HepG2 (cell line): ENCODE measurements around the gene GGT1. TPM values are rescaled to one million over a fixed set of nuclear protein-coding genes. Genes with fewer than 3 reads are reported as not detected.
A peak's percentile ranks its signal among the peaks of the same experiment; 100 is the strongest.

ENCODE experiments used
- CAMTA2 ChIP-seq: sonication (generic); formaldehyde crosslinking; IDR thresholded peaks from 2 replicates; pipeline ENCODE4 v1.4.0; 2020; ENCODE audit warnings: mild to moderate bottlenecking, missing genetic modification reagents, borderline replicate concordance
- ELF3 ChIP-seq: IDR thresholded peaks from 2 replicates; pipeline ENCODE4 v1.6.1; 2016; ENCODE audit warnings: missing genetic modification reagents, missing compliant biosample characterization
- FOXK1 ChIP-seq: sonication (generic); formaldehyde crosslinking; IDR thresholded peaks from 2 replicates; pipeline ENCODE4 v1.4.0; 2020; ENCODE audit warnings: low read depth, missing genetic modification reagents, borderline replicate concordance
- GTF3A ChIP-seq: sonication (generic); formaldehyde crosslinking; conservative IDR thresholded peaks from 2 replicates; pipeline ENCODE4 v1.4.0; 2020; ENCODE audit warnings: mild to moderate bottlenecking, missing genetic modification reagents
- KLF13 ChIP-seq: sonication (generic); formaldehyde crosslinking; IDR thresholded peaks from 2 replicates; pipeline ENCODE4 v1.4.0; 2020; ENCODE audit warnings: mild to moderate bottlenecking, missing genetic modification reagents
- MTF1 ChIP-seq: sonication (generic); formaldehyde crosslinking; IDR thresholded peaks from 2 replicates; pipeline ENCODE4 v1.5.0; 2020; ENCODE audit warnings: missing genetic modification reagents
- NFKBIZ ChIP-seq: IDR thresholded peaks from 2 replicates; pipeline ENCODE4 v1.6.1; 2018; ENCODE audit warnings: missing genetic modification reagents, missing compliant biosample characterization
- NRL ChIP-seq: sonication (generic); formaldehyde crosslinking; IDR thresholded peaks from 2 replicates; pipeline ENCODE4 v1.5.0; 2020; ENCODE audit warnings: missing genetic modification reagents, mild to moderate bottlenecking, moderate library complexity, borderline replicate concordance
- SMYD3 ChIP-seq: sonication (generic); formaldehyde crosslinking; IDR thresholded peaks from 2 replicates; pipeline ENCODE4 v1.8.1; 2023; ENCODE audit warnings: mild to moderate bottlenecking, missing genetic modification reagents
- XRCC5 ChIP-seq: fragments of 200-400 bp; formaldehyde crosslinking; optimal IDR thresholded peaks from 2 replicates; pipeline ENCODE3; 2017; ENCODE audit warnings: mild to moderate bottlenecking, low read length
- ZBTB7B ChIP-seq: sonication (generic); formaldehyde crosslinking; IDR thresholded peaks from 2 replicates; pipeline ENCODE4 v1.4.0; 2020; ENCODE audit warnings: missing genetic modification reagents
- ZIK1 ChIP-seq: sonication (generic); formaldehyde crosslinking; IDR thresholded peaks from 2 replicates; pipeline ENCODE4 v1.5.0; 2020; ENCODE audit warnings: mild to moderate bottlenecking, low read depth, missing genetic modification reagents, borderline replicate concordance
- ZMYM3 ChIP-seq: sonication (generic); formaldehyde crosslinking; IDR thresholded peaks from 2 replicates; pipeline ENCODE4 v1.5.1; 2020; ENCODE audit warnings: mild to moderate bottlenecking, missing genetic modification reagents
- ZNF225 ChIP-seq: sonication (generic); formaldehyde crosslinking; IDR thresholded peaks from 2 replicates; pipeline ENCODE4 v1.4.0; 2020; ENCODE audit warnings: mild to moderate bottlenecking, missing genetic modification reagents
- ZNF274 ChIP-seq: sonication (generic); formaldehyde crosslinking; IDR thresholded peaks from 2 replicates; pipeline ENCODE4 v1.5.1; 2020; ENCODE audit warnings: mild to moderate bottlenecking, missing genetic modification reagents
- ZNF350 ChIP-seq: sonication (generic); formaldehyde crosslinking; IDR thresholded peaks from 2 replicates; pipeline ENCODE4 v1.4.0; 2020; ENCODE audit warnings: mild to moderate bottlenecking, low read depth, missing genetic modification reagents, borderline replicate concordance
- ZNF431 ChIP-seq: sonication (generic); formaldehyde crosslinking; IDR thresholded peaks from 2 replicates; pipeline ENCODE4 v1.9.0; 2022; ENCODE audit warnings: missing genetic modification reagents, low read depth, mild to moderate bottlenecking, borderline replicate concordance
- ZNF552 ChIP-seq: sonication (generic); formaldehyde crosslinking; IDR thresholded peaks from 2 replicates; pipeline ENCODE4 v1.9.0; 2022; ENCODE audit warnings: missing genetic modification reagents, mild to moderate bottlenecking, borderline replicate concordance
- ZNF792 ChIP-seq: IDR thresholded peaks from 2 replicates; pipeline ENCODE4 v1.6.1; 2016
- polyA plus RNA-seq, 8 experiments: library from polyadenylated mRNA; depleted of rRNA in 3 of 8; stranded (reverse) in 7 of 8; unstranded in 1 of 8; fragments of >200 nt; fragmentation: Illumina TruSeq in 4 of 8; extraction: Trizol in 4 of 8; gene quantifications; 2 replicates each; pipeline versions ENCODE4 v1.2.1 to v1.2.3, GENCODE V29; 2011 to 2016; ENCODE audit warnings: low read depth in 4 of 8, missing spikeins in 1 of 8, mixed read lengths in 1 of 8; ENCODE audit not compliant: insufficient read depth in 1 of 8
- total RNA-seq, 5 experiments: library from RNA; depleted of rRNA; stranded (reverse); fragments of >200 nt; fragmentation: Illumina TruSeq; extraction: Trizol; gene quantifications; 2 replicates each; pipeline ENCODE4 v1.2.3, GENCODE V29; 2016; ENCODE audit warnings: low read depth in 1 of 5
- TF ChIP-seq, protein P1 (sequence below): sonication (generic); formaldehyde crosslinking; IDR thresholded peaks from 2 replicates; pipeline ENCODE4 v1.9.0; 2022; ENCODE audit warnings: missing genetic modification reagents, mild to moderate bottlenecking, borderline replicate concordance
- TF ChIP-seq, protein P2 (sequence below): sonication (generic); formaldehyde crosslinking; IDR thresholded peaks from 2 replicates; pipeline ENCODE4 v1.8.1; 2023; ENCODE audit warnings: missing genetic modification reagents, inconsistent platforms, borderline replicate concordance
- TF ChIP-seq, protein P3 (sequence below): sonication (generic); formaldehyde crosslinking; IDR thresholded peaks from 2 replicates; pipeline ENCODE4 v1.8.0; 2022; ENCODE audit warnings: missing genetic modification reagents, mild to moderate bottlenecking, borderline replicate concordance
- TF ChIP-seq, protein P4 (sequence below): sonication (generic); formaldehyde crosslinking; IDR thresholded peaks from 2 replicates; pipeline ENCODE4 v1.5.0; 2020; ENCODE audit warnings: missing genetic modification reagents

Gene GGT1
- total and polyA plus RNA-seq, 2 of the 13 experiments (the other 11 are each of a cell fraction or from before 2014, with no cell fraction given), result 29.9 to 103 TPM

DNA sequence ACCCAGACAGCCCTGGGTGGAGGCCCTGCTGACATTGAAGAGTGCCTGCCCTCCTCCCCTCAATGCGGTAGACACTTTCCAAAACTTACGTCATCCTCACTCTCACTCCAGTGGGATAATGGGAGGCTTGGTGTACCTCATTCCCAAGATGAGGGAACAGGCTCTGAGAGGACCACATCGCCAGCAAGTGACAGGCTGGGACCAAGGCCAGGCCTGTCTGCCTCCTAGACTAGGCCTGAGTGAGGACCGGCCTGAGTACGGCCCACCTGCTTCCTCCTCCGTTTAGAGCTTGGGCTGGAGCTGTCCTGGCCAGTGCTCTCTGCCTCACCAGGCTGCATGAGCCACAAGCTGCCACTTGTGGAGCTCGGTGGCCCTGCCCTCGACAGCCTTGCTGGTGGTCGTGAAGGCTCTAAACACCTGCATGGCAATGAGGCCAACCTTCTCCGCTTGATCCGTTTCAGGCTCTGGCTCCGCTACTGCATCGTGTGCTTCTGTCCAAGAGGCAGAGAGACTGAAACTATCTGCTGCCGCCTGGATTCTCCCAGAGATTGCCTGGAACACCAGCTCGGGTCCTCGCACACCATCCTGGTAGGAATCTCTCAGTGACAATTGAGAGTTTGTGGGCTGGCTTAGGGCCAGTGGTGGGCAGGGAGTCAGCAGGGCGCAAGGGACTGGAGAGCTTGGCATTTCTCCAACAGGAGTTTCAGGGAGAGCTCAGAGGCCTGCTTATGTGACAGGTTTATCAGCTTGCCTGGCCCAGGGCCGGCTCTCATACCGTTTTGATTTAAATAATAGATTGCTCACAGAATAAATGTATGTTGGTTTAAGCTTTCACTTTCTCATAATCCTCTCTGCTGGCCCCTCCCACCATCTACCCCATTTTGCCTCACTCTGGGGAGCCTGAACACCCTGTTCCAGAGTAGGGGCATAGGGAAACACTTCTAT lies 19.5 kb upstream of the GGT1 start (continued):
- TF ChIP-seq NFKBIZ (CRISPR knock-in tag) (no peak), KLF13 (CRISPR knock-in tag) (peak; percentile 32; the same call in 1 of the 2 replicates), ZNF274 (CRISPR knock-in tag) (peak; percentile 64; the same call in 1 of the 2 replicates), ZBTB7B (peak; percentile 45; the same call in 1 of the 2 replicates), CAMTA2 (0 out of 2 replicates have a peak, but pooled peaks have one; percentile 7), ZNF225 (CRISPR knock-in tag) (peak; percentile 91), XRCC5 (peak; percentile 64), FOXK1 (CRISPR knock-in tag) (no peak), GTF3A (CRISPR knock-in tag) (no peak), ZIK1 (CRISPR knock-in tag) (0 out of 2 replicates have a peak, but pooled peaks have one; percentile 47), MTF1 (no peak), SMYD3 (CRISPR knock-in tag) (no peak), ELF3 (0 out of 2 replicates have a peak, but pooled peaks have one; percentile 10), ZNF350 (CRISPR knock-in tag) (peak; percentile 62; the same call in 1 of the 2 replicates), ZNF792 (0 out of 2 replicates have a peak, but pooled peaks have one; percentile 12), ZMYM3 (CRISPR knock-in tag) (peak; percentile 48; the same call in 1 of the 2 replicates), ZNF552 (CRISPR knock-in tag) (0 out of 2 replicates have a peak, but pooled peaks have one; percentile 72), ZNF431 (CRISPR knock-in tag) (peak; percentile 78; the same call in 1 of the 2 replicates), NRL (CRISPR knock-in tag) (peak; percentile 50; the same call in 1 of the 2 replicates)
- TF ChIP-seq, protein P1, sequence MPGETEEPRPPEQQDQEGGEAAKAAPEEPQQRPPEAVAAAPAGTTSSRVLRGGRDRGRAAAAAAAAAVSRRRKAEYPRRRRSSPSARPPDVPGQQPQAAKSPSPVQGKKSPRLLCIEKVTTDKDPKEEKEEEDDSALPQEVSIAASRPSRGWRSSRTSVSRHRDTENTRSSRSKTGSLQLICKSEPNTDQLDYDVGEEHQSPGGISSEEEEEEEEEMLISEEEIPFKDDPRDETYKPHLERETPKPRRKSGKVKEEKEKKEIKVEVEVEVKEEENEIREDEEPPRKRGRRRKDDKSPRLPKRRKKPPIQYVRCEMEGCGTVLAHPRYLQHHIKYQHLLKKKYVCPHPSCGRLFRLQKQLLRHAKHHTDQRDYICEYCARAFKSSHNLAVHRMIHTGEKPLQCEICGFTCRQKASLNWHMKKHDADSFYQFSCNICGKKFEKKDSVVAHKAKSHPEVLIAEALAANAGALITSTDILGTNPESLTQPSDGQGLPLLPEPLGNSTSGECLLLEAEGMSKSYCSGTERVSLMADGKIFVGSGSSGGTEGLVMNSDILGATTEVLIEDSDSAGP, result peak; percentile 65
- TF ChIP-seq, protein P2, sequence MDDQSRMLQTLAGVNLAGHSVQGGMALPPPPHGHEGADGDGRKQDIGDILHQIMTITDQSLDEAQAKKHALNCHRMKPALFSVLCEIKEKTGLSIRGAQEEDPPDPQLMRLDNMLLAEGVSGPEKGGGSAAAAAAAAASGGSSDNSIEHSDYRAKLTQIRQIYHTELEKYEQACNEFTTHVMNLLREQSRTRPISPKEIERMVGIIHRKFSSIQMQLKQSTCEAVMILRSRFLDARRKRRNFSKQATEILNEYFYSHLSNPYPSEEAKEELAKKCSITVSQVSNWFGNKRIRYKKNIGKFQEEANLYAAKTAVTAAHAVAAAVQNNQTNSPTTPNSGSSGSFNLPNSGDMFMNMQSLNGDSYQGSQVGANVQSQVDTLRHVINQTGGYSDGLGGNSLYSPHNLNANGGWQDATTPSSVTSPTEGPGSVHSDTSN, result no peak
- TF ChIP-seq, protein P3, sequence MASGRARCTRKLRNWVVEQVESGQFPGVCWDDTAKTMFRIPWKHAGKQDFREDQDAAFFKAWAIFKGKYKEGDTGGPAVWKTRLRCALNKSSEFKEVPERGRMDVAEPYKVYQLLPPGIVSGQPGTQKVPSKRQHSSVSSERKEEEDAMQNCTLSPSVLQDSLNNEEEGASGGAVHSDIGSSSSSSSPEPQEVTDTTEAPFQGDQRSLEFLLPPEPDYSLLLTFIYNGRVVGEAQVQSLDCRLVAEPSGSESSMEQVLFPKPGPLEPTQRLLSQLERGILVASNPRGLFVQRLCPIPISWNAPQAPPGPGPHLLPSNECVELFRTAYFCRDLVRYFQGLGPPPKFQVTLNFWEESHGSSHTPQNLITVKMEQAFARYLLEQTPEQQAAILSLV (CRISPR knock-in tag), result no peak; the same call in 1 of the 2 replicates
- TF ChIP-seq, protein P4, sequence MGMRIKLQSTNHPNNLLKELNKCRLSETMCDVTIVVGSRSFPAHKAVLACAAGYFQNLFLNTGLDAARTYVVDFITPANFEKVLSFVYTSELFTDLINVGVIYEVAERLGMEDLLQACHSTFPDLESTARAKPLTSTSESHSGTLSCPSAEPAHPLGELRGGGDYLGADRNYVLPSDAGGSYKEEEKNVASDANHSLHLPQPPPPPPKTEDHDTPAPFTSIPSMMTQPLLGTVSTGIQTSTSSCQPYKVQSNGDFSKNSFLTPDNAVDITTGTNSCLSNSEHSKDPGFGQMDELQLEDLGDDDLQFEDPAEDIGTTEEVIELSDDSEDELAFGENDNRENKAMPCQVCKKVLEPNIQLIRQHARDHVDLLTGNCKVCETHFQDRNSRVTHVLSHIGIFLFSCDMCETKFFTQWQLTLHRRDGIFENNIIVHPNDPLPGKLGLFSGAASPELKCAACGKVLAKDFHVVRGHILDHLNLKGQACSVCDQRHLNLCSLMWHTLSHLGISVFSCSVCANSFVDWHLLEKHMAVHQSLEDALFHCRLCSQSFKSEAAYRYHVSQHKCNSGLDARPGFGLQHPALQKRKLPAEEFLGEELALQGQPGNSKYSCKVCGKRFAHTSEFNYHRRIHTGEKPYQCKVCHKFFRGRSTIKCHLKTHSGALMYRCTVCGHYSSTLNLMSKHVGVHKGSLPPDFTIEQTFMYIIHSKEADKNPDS, result no peak
